Nephron (organoid): ENCODE measurements around the gene SMYD3.

ENCODE experiments used
- H3K27ac Mint-ChIP-seq, 3 experiments: 2 replicates each; pipeline ENCODE4 v1.8.0; 2020; ENCODE audit warnings: mixed read lengths in 3 of 3, mild to moderate bottlenecking in 2 of 3, moderate library complexity in 1 of 3
- H3K27me3 Mint-ChIP-seq: 2 replicates; pipeline ENCODE4 v1.8.0; 2021; ENCODE audit warnings: low read depth, mild to moderate bottlenecking, moderate library complexity, mixed read lengths
- H3K36me3 Mint-ChIP-seq: 2 replicates; pipeline ENCODE4 v1.8.0; 2020; ENCODE audit warnings: low read depth, mixed read lengths
- H3K4me1 Mint-ChIP-seq: 2 replicates; pipeline ENCODE4 v1.8.0; 2020; ENCODE audit warnings: mixed read lengths
- H3K4me3 Mint-ChIP-seq, 3 experiments: 2 replicates each; pipeline ENCODE4 v1.8.0; 2020; ENCODE audit warnings: mild to moderate bottlenecking in 3 of 3, mixed read lengths in 3 of 3, moderate library complexity in 2 of 3
- H3K9me3 Mint-ChIP-seq: 2 replicates; pipeline ENCODE4 v1.8.0; 2020; ENCODE audit warnings: mixed read lengths
- CTCF ChIP-seq, 3 experiments: fragments of 200-600 bp; sonication (generic); IDR thresholded peaks; one replicate each; pipeline ENCODE4 v1.5.0; 2021; ENCODE audit warnings: antibody characterized with exemption in 3 of 3; ENCODE audit not compliant: unreplicated experiment in 3 of 3

SMYD3 gene

GRCh38 chr1:246513619-246514343 lies 6.7 kb upstream of the SMYD3 start:
- TF ChIP-seq CTCF (IDR thresholded peaks at IDR 0.05; ENCODE audit: unreplicated experiment in 3 of 3), result no peak
- H3K4me1 Mint-ChIP-seq, result no peaks in the 10 kb centered on the region
- H3K27me3 Mint-ChIP-seq, result peaks cover 3% of the 10 kb centered on the region
- no peak overlapping the region for H3K27ac Mint-ChIP-seq
- no peak overlapping the region for H3K4me3 Mint-ChIP-seq
- peaks cover 25% of the 10 kb centered on the region for H3K9me3 Mint-ChIP-seq
- H3K36me3 Mint-ChIP-seq, result no peaks in the 10 kb centered on the region

GRCh38 chr1:246513041-246513440 lies 6.0 kb upstream of the SMYD3 start:
- no peak overlapping the region for H3K27ac Mint-ChIP-seq
- H3K9me3 Mint-ChIP-seq, result peaks cover 23% of the 10 kb centered on the region
- no peaks in the 10 kb centered on the region for H3K4me1 Mint-ChIP-seq
- peaks cover 3% of the 10 kb centered on the region for H3K27me3 Mint-ChIP-seq
- H3K4me3 Mint-ChIP-seq, result no peak overlapping the region
- no peaks in the 10 kb centered on the region for H3K36me3 Mint-ChIP-seq
- no peak for TF ChIP-seq CTCF (IDR thresholded peaks at IDR 0.05; ENCODE audit: unreplicated experiment in 3 of 3)

- peaks cover 3% of the 10 kb centered on the region for H3K27me3 Mint-ChIP-seq
- peaks cover 22% of the 10 kb centered on the region for H3K9me3 Mint-ChIP-seq
- no peak overlapping the region for H3K27ac Mint-ChIP-seq
- H3K36me3 Mint-ChIP-seq, result no peaks in the 10 kb centered on the region
- no peak overlapping the region for H3K4me3 Mint-ChIP-seq
- TF ChIP-seq CTCF (IDR thresholded peaks at IDR 0.05; ENCODE audit: unreplicated experiment in 3 of 3), result no peak
- H3K4me1 Mint-ChIP-seq, result no peaks in the 10 kb centered on the region
These were observed 5.6 kb upstream of the SMYD3 start for GRCh38 chr1:246512635-246513034.

- Mint-ChIP-seq H3K4me1 (peaks cover 4% of the 10 kb centered on the region), H3K27ac (no peak overlapping the region)
- no peak for TF ChIP-seq CTCF (IDR thresholded peaks at IDR 0.05; ENCODE audit: unreplicated experiment in 3 of 3)
These were observed 5.2 kb upstream of the SMYD3 start for GRCh38 chr1:246512230-246512629.

GRCh38 chr1:246511203-246511602 lies 4.1 kb upstream of the SMYD3 start:
- no peak overlapping the region for H3K27ac Mint-ChIP-seq
- TF ChIP-seq CTCF (IDR thresholded peaks at IDR 0.05; ENCODE audit: unreplicated experiment in 3 of 3), result no peak
- H3K9me3 Mint-ChIP-seq, result peaks cover 15% of the 10 kb centered on the region
- H3K27me3 Mint-ChIP-seq, result peaks cover 5% of the 10 kb centered on the region
- no peak overlapping the region for H3K4me3 Mint-ChIP-seq
- H3K36me3 Mint-ChIP-seq, result no peaks in the 10 kb centered on the region
- H3K4me1 Mint-ChIP-seq, result peaks cover 8% of the 10 kb centered on the region

More at GRCh38 chr1:246512230-246512629, 5.2 kb upstream of the SMYD3 start:
- H3K27me3 Mint-ChIP-seq, result peaks cover 3% of the 10 kb centered on the region
- no peak overlapping the region for H3K4me3 Mint-ChIP-seq
- H3K9me3 Mint-ChIP-seq, result peaks cover 19% of the 10 kb centered on the region
- H3K36me3 Mint-ChIP-seq, result no peaks in the 10 kb centered on the region
